Hindlimb muscle (tissue), 1 donor: ENCODE results near the gene STAT5A. TPM values are rescaled to one million over a fixed set of nuclear protein-coding genes. Genes with fewer than 3 reads are reported as not detected.
"Not testable (repeated sequence)": the region's sequence is repeated elsewhere in the genome, so short reads cannot be mapped to it uniquely, and the experiment has no call there.

Source experiments
- DNase-seq: peaks from one replicate; pipeline ENCODE4 v3.0.0-alpha.2; 2013
- polyA plus RNA-seq: library from polyadenylated mRNA; unstranded; fragments of 120-200 nt; gene quantifications from one replicate; pipeline ENCODE4 v1.2.1, GENCODE V29; 2013; ENCODE audit not compliant: insufficient read length

STAT5A gene
- polyA plus RNA-seq, 1 donor, result 22.1 TPM

DNA sequence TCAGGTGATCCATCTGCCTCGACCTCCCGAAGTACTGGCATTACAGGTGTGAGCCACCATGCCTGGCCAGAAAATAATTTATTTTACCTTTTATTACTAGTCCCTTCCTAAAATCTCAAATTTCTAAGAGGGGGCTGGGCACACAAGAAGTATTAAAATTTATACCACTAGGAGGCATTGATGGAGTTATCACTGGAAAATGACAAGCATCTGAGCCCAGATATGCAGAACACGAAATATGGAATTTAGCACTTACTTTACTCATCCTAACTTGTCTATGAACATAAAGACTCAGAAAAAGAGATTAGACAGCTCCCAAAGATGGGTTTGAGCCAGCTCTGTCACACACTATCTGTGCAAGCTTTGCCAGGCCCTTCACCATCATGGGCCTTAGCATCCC, 46.4 kb downstream of the STAT5A start:
- DNase-seq, result no peak

- DNase-seq, result no peak
Measured at GRCh38 chr17:42337442-42337841, 49.1 kb downstream of the STAT5A start.

GRCh38 chr17:42338427-42338985, 50.2 kb downstream of the STAT5A start:
- DNase-seq, result no peak

- no peak for DNase-seq
Measured at GRCh38 chr17:42339221-42339620, 50.9 kb downstream of the STAT5A start.

DNA sequence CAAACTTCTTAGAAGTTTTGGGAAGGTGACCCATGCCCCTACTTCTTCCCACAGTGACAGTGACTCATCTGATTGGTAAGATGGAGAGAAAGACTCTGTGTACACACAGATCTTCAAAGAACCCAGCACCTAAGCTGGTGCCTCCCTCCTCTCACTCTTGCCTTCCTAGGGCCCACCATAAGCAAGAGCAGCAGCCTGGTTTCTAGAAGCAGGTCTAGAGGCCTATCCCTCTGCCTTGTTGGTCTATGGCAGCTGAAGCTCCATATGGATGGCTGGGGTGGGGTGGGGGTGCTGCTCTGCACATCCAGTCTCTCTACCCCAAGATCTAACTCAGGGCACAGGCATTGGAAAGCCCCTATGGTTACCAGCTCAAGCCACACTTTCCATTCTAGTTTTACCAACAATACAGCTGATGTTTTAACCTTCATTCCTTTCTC, 52.4 kb downstream of the STAT5A start:
- DNase-seq, result no peak

DNA sequence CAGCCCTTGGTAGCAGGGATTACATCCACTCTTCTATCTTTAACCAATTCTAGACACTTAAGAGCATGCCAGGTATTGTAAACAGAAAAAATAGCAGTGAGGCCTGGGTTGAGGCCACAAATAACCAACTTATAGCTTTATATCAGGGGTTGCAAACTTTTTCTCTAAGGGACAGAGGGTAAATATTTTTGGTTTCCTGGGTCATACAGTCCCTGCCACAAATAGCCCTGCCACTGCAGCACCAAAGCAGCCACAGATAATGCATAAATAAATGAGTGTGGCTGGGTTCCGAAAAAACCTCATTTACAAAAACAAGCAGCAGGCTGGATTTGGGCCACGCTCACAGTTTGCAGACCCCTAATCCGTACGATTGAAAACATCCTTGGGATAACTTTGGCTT, 53.3 kb downstream of the STAT5A start:
- DNase-seq, result no peak

DNA sequence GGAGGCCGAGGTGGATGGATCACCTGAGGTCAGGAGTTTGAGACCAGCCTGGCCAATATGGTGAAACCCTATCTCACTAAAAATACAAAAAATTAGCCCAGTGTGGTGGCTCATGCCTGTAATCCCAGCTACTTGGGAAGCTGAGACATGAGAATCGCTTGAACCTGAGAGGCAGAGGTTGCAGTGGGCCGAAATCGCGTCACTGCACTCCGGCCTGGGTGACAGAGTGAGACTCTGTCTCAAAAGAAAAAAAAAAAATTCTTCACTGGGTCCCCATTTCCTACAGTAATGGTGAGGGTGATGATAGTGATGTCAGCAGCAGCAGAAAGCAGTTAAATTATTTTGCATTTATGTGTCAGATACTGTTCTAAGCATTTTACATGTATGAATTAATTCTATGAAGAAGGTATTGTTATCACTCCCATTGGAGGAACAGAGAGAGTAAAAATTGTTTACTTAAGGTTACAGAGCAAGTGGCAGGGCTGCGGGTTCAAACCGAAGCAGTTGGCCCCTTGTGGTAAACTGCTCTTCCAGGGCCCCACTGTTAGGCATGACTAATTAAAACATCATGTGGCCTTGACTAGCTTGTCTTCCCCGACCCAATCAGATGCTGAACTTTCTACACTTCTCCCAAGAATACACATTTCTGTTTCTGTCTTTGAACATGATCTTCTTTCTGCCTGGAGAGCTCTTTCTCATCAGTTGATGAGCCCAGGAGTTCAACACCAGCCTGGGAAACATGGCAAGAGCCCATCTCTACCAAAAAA, 54.1 kb downstream of the STAT5A start:
- DNase-seq, result no peak

GRCh38 chr17:42345396-42346073, 57.2 kb downstream of the STAT5A start:
- DNase-seq, result no peak

- DNase-seq, result no peak
Measured at GRCh38 chr17:42346481-42346880, 58.2 kb downstream of the STAT5A start.

- DNase-seq, result peak; percentile 61
Measured at GRCh38 chr17:42347198-42347597, 58.9 kb downstream of the STAT5A start.

DNA sequence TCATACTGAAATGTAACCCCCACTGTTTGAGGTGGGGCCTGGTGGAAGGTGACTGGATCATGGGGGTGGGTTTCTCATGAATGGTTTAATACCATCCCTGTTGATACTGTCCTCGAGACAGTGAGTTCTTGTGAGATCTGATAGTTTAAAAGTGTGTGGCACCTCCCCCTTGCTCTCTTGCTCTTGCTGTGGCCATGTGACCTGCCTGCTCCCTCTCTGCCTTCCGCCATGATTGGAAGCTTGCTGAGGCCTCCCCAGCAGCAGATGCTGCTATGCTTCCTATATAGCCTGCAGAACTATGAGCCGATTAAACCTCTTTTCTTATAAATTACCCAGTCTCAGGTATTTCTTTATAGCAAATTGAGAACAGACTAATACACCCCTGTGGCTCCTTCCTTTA, 59.3 kb downstream of the STAT5A start:
- DNase-seq, result no peak

GRCh38 chr17:42348104-42348503, 59.8 kb downstream of the STAT5A start:
- DNase-seq, result no peak

DNA sequence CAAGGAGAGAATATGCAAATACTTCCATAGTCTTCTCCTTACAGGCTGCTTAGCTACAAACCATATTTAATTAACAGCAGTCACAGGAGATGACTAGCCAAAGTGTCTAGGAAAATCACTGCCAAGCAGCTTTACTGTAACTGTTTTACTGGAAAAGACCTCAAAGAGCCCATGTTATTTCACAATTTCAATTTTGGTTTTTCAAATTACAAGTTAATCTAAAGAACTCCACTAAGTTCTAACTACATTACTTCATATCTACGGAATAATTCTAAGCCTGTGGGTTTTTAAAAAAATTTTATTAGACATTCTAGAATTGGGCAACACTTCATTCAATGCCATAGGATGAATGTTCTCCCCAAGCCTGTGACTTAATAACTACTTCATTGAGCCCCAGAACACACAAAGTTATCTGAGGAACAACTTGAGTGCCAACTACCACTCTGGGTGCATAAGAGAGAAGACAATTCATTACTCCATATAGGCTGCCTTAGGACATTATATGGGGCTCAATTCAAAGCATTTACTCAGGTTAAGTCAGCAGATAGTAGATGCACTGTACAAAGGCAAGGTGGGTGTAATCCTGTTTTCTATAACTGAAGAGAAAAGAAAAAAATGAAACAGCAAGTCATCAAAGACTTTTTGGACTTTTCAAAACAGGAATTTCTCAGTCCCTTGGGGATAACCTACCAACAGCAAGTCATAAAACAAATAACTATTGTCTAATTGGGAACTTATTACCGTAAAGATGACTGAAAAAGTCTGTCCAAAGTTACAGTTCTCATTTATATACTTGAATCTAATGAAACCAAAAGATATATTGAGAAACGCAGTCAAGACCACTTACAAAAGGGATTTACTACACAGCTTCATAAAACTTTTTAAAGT, 66.9 kb downstream of the STAT5A start:
- no peak for DNase-seq

GRCh38 chr17:42358434-42358833, 70.1 kb downstream of the STAT5A start:
- DNase-seq, result no peak

GRCh38 chr17:42359133-42359532, 70.8 kb downstream of the STAT5A start:
- DNase-seq, result no peak

GRCh38 chr17:42360388-42360787, 72.1 kb downstream of the STAT5A start:
- not testable (repeated sequence) for DNase-seq

Other genes with a start within 250 kb of the STAT5A start
- gene C17orf113, start 237.9 kb upstream of the STAT5A start, polyA plus RNA-seq, result 1.8 TPM
- 8.0 TPM for gene ZNF385C, start 190.0 kb upstream of the STAT5A start, polyA plus RNA-seq
- 5.6 TPM for gene DHX58, start 175.8 kb upstream of the STAT5A start, polyA plus RNA-seq
- 49.6 TPM for gene KAT2A, start 167.1 kb upstream of the STAT5A start, polyA plus RNA-seq
- gene HSPB9, start 165.7 kb upstream of the STAT5A start, polyA plus RNA-seq, result 0.34 TPM
- gene RAB5C, start 133.5 kb upstream of the STAT5A start, polyA plus RNA-seq, result 64.1 TPM
- 0.10 TPM for gene KCNH4, start 107.4 kb upstream of the STAT5A start, polyA plus RNA-seq
- not detected for gene HCRT, start 103.0 kb upstream of the STAT5A start, polyA plus RNA-seq
- gene GHDC, start 94.0 kb upstream of the STAT5A start, polyA plus RNA-seq, result 14.4 TPM
- 45.6 TPM for gene STAT5B, start 12.1 kb upstream of the STAT5A start, polyA plus RNA-seq
- gene STAT3, start 99.9 kb downstream of the STAT5A start, polyA plus RNA-seq, result 70.4 TPM
- 301 TPM for gene CAVIN1, start 134.8 kb downstream of the STAT5A start, polyA plus RNA-seq
- 31.0 TPM for gene ATP6V0A1, start 170.4 kb downstream of the STAT5A start, polyA plus RNA-seq
- 22.7 TPM for gene NAGLU, start 247.7 kb downstream of the STAT5A start, polyA plus RNA-seq